Activated B cell treated with CpG ODN at 0.5 μM for 24 hours (primary cell): ENCODE results near the gene AOPEP. TPM values are rescaled to one million over a fixed set of nuclear protein-coding genes. Genes with fewer than 3 reads are reported as not detected.

Source experiments
- ATAC-seq: fragments of 200-7000 bp; cut with Tn5 transposase; one replicate; pipeline ENCODE4 v1.10.0; 2021; ENCODE audit warnings: low read depth, mild to moderate bottlenecking, moderate library complexity
- CTCF ChIA-PET: fragments of 350-600 bp; sonication (Branson Sonifier 250); formaldehyde crosslinking; loops from one replicate; lab custom pipeline; 2021; ENCODE audit warnings: antibody characterized with exemption; lab: Charles Lee
- POLR2A ChIA-PET: fragments of 350-600 bp; sonication (Branson Sonifier 250); formaldehyde crosslinking; loops from one replicate; lab custom pipeline; 2021; ENCODE audit warnings: antibody characterized with exemption; lab: Charles Lee
- DNase-seq: peaks from one replicate; pipeline ENCODE4 v3.0.0; 2022
- H3K27ac Mint-ChIP-seq: one replicate; pipeline ENCODE4 v1.8.0; 2020; ENCODE audit warnings: mixed read lengths
- H3K27me3 Mint-ChIP-seq: one replicate; pipeline ENCODE4 v1.8.0; 2021; ENCODE audit warnings: mixed read lengths
- H3K36me3 Mint-ChIP-seq: one replicate; pipeline ENCODE4 v1.8.0; 2021; ENCODE audit warnings: low read depth, mixed read lengths
- H3K4me1 Mint-ChIP-seq: one replicate; pipeline ENCODE4 v1.8.0; 2021; ENCODE audit warnings: mixed read lengths
- H3K4me3 Mint-ChIP-seq: one replicate; pipeline ENCODE4 v1.8.0; 2020; ENCODE audit warnings: mild to moderate bottlenecking, mixed read lengths
- H3K9me3 Mint-ChIP-seq: one replicate; pipeline ENCODE4 v1.8.0; 2020; ENCODE audit warnings: mixed read lengths
- CTCF ChIP-seq: fragments of 200-600 bp; IDR thresholded peaks from one replicate; pipeline ENCODE4 v1.8.0; 2022; ENCODE audit warnings: antibody characterized with exemption, mild to moderate bottlenecking
- intact Hi-C: fragments of 100-400 bp; cut with micrococcal nuclease; formaldehyde crosslinking; loops from one replicate; pipeline ENCODE4 v1.15.1; 2024
- total RNA-seq: library from RNA; stranded (reverse); gene quantifications from 2 replicates; pipeline ENCODE4 v1.2.3, GENCODE V29; 2022

The AOPEP gene
- total RNA-seq, 1 donor from 2014 or later: 20.4 TPM

DNA sequence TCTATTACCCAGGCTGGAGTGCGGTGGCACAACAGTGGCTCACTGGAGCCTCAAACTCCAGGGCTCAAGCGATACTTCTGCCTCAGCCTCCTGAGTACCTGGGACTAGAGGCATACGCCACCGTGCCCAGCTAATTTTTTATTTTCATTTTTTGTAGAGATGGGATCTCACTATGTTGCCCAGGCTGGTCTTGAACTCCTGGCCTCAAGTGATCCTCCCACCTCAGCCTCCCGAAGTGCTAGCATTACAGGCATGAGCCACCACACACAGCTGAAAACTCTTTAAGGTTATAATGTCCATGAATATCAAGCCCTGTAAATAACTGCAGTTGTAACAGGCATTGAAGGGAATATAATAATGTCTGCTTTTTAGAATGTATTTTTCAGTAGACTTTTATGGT lies 271.2 kb downstream of the AOPEP start:
- TF ChIP-seq CTCF: no peak
- DNase-seq (no peak), ATAC-seq (no peak)
- Mint-ChIP-seq H3K9me3 (no peaks in the 10 kb centered on the region), H3K4me1 (no peaks in the 10 kb centered on the region), H3K27ac (no peak overlapping the region), H3K27me3 (peaks cover 34% of the 10 kb centered on the region), H3K4me3 (no peak overlapping the region), H3K36me3 (peaks cover 8% of the 10 kb centered on the region)
- ChIA-PET POLR2A (no interaction called here), CTCF (no interaction called here)
- intact Hi-C loops: no loop called here

GRCh38 chr9:94999832-95000231 lies 273.3 kb downstream of the AOPEP start:
- Mint-ChIP-seq H3K4me3 (no peak overlapping the region), H3K27ac (no peak overlapping the region), H3K9me3 (no peaks in the 10 kb centered on the region), H3K4me1 (peaks cover 6% of the 10 kb centered on the region), H3K27me3 (peaks cover 45% of the 10 kb centered on the region), H3K36me3 (no peaks in the 10 kb centered on the region)
- no peak for TF ChIP-seq CTCF
- no peak for ATAC-seq
- ChIA-PET POLR2A (no interaction called here), CTCF (no interaction called here)
- intact Hi-C loops: no loop called here
- DNase-seq: no peak

DNA sequence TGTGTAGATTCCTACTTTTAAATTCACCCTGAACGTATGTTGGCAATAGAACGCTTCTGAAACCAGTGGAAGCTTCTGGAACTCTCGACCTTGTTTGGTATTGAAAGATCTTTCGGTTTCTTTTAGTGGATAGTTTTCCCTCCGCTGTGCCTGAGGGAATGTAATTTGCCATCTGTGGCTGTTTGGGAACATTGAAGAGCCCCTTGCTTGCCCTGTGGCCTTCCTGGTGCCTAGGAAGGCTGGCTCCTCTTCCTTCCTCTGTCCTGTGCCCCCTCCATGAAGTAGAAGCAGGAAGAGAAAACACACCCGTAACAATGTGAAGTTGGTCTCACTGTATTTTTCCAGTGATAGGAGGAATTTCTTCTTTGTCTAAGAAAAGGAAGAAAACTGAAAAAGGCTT lies 274.3 kb downstream of the AOPEP start:
- no peak for TF ChIP-seq CTCF
- ChIA-PET POLR2A (no interaction called here), CTCF (no interaction called here)
- Mint-ChIP-seq H3K9me3 (no peaks in the 10 kb centered on the region), H3K36me3 (no peaks in the 10 kb centered on the region), H3K27me3 (peaks cover 46% of the 10 kb centered on the region), H3K27ac (no peak overlapping the region), H3K4me1 (peaks cover 9% of the 10 kb centered on the region), H3K4me3 (no peak overlapping the region)
- no peak for ATAC-seq
- intact Hi-C loops: no loop called here
- no peak for DNase-seq

- ATAC-seq (no peak), DNase-seq (no peak)
- ChIA-PET CTCF (no interaction called here), POLR2A (no interaction called here)
- no peaks in the 10 kb centered on the region for H3K36me3 Mint-ChIP-seq
- H3K4me3 Mint-ChIP-seq: no peak overlapping the region
- H3K9me3 Mint-ChIP-seq: no peaks in the 10 kb centered on the region
- peaks cover 9% of the 10 kb centered on the region for H3K4me1 Mint-ChIP-seq
- no peak overlapping the region for H3K27ac Mint-ChIP-seq
- no peak for TF ChIP-seq CTCF
- intact Hi-C loops: no loop called here
- H3K27me3 Mint-ChIP-seq: peaks cover 46% of the 10 kb centered on the region
Measured at GRCh38 chr9:95001720-95002119, 275.2 kb downstream of the AOPEP start.

GRCh38 chr9:95003689-95004410 lies 277.4 kb downstream of the AOPEP start:
- DNase-seq (no peak), ATAC-seq (no peak)
- H3K27ac Mint-ChIP-seq: no peak overlapping the region
- peak overlapping the region; percentile 76 for H3K4me3 Mint-ChIP-seq
- intact Hi-C loops: no loop called here
- ChIA-PET POLR2A (no interaction called here), CTCF (no interaction called here)
- TF ChIP-seq CTCF: no peak
- H3K36me3 Mint-ChIP-seq: no peaks in the 10 kb centered on the region
- no peaks in the 10 kb centered on the region for H3K9me3 Mint-ChIP-seq
- peaks cover 9% of the 10 kb centered on the region for H3K4me1 Mint-ChIP-seq
- peaks cover 39% of the 10 kb centered on the region for H3K27me3 Mint-ChIP-seq
